ENCODE results near the gene XPO6. TPM values are rescaled to one million over a fixed set of nuclear protein-coding genes. Genes with fewer than 3 reads are reported as not detected.

XPO6 gene
- total RNA-seq, 8 experiments from 2014 or later, result 61.4 to 150 (median 82.2) TPM

- in situ Hi-C loops (cut with MboI; ENCODE audit: low pct_unique_long_range_greater_than_20kb in 2 of 9, low sequenced_read_pairs in 9 of 9, unreplicated experiment in 9 of 9), result no loop called here
- no peaks in the 10 kb centered on the region for H3K4me1 ChIP-seq (replicated peaks in 1 of 2)
- no peak for ATAC-seq (replicated peaks in 6 of 8)
- WGBS, 10 experiments, result 33 to 100% (median 60%) methylated on average over 1 to 10 of the region's 12 CpGs; no CpG with 5 or more reads in 1 of the 10 experiments
- no peak overlapping the region for H3K27ac ChIP-seq
- H3K4me3 ChIP-seq, result no peak overlapping the region
These were observed 126.2 kb downstream of the XPO6 start for GRCh38 chr16:28085389-28086171.

- in situ Hi-C loops (cut with MboI; ENCODE audit: low pct_unique_long_range_greater_than_20kb in 2 of 9, low sequenced_read_pairs in 9 of 9, unreplicated experiment in 9 of 9), result no loop called here
- no peak overlapping the region for H3K4me3 ChIP-seq
- H3K4me1 ChIP-seq (replicated peaks in 1 of 2), result no peaks in the 10 kb centered on the region
- no peak for ATAC-seq (replicated peaks in 6 of 8)
- WGBS, 10 experiments, result 57 to 100% (median 86%) methylated on average over 1 to 6 of the region's 6 CpGs; no CpG with 5 or more reads in 2 of the 10 experiments
- H3K27ac ChIP-seq, result no peak overlapping the region
These were observed 127.6 kb downstream of the XPO6 start for GRCh38 chr16:28084209-28084608.

- no peak overlapping the region for H3K4me3 ChIP-seq
- 13 to 94% (median 82%) methylated on average over 3 to 11 of the region's 13 CpGs; no CpG with 5 or more reads in 4 of the 10 experiments for WGBS, 10 experiments
- ATAC-seq (replicated peaks in 6 of 8), result peak in 3 of 8 experiments; percentile 80 to 87 (median 84)
- in situ Hi-C loops (cut with MboI; ENCODE audit: low pct_unique_long_range_greater_than_20kb in 2 of 9, low sequenced_read_pairs in 9 of 9, unreplicated experiment in 9 of 9), result no loop called here
- no peak overlapping the region for H3K27ac ChIP-seq
- no peaks in the 10 kb centered on the region for H3K4me1 ChIP-seq (replicated peaks in 1 of 2)
These were observed 129.1 kb downstream of the XPO6 start for GRCh38 chr16:28082624-28083023.

DNA sequence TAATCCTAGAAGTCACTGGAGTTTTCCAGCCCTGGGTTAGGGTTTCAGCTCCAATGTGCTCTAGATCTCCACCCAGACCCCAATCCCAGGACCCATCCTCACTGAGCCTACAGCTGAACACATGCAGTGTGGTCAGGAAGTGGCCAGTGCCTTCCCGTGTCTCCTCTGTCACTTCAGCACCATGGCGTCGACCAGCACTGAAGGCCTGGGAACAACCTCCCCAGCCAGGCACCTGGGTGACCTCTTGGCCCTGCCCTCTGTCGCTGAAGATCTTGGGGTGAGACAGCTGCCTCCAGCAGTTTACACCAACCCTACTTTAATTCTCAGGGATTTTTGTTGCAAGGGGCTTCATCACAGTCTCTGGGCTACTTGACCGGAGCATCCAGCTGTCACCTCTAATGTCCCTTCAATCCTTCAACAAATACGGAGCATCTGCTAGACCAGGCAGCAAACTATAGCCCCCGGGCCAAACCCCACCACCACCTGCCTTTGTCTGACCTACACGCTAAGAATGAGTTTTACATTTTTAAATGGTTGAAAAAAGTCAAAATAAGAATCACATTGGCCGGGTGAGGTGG, 130.3 kb downstream of the XPO6 start:
- in situ Hi-C loops (cut with MboI; ENCODE audit: low pct_unique_long_range_greater_than_20kb in 2 of 9, low sequenced_read_pairs in 9 of 9, unreplicated experiment in 9 of 9), result no loop called here
- 56 to 100% (median 80%) methylated on average over 1 to 5 of the region's 9 CpGs; no CpG with 5 or more reads in 4 of the 10 experiments for WGBS, 10 experiments

GRCh38 chr16:28078261-28078660, 133.5 kb downstream of the XPO6 start:
- no peak for ATAC-seq (replicated peaks in 6 of 8)
- Histone ChIP-seq H3K4me3 (no peak overlapping the region), H3K27ac (no peak overlapping the region), H3K4me1 (replicated peaks in 1 of 2) (no peaks in the 10 kb centered on the region)
- in situ Hi-C loops (cut with MboI; ENCODE audit: low pct_unique_long_range_greater_than_20kb in 2 of 9, low sequenced_read_pairs in 9 of 9, unreplicated experiment in 9 of 9), result loop anchor here in 1 of 9 experiments (10.0 kb wide), 1 partner anchor 103 kb away; no protein-coding TSS in a partner anchor
- 50 to 100% (median 80%) methylated on average over 1 to 4 of the region's 6 CpGs; no CpG with 5 or more reads in 5 of the 10 experiments for WGBS, 10 experiments

More for the DNA sequence above, 130.3 kb downstream of the XPO6 start:
- Histone ChIP-seq H3K4me3 (no peak overlapping the region), H3K27ac (no peak overlapping the region), H3K4me1 (replicated peaks in 1 of 2) (no peaks in the 10 kb centered on the region)
- no peak for ATAC-seq (replicated peaks in 6 of 8)

DNA sequence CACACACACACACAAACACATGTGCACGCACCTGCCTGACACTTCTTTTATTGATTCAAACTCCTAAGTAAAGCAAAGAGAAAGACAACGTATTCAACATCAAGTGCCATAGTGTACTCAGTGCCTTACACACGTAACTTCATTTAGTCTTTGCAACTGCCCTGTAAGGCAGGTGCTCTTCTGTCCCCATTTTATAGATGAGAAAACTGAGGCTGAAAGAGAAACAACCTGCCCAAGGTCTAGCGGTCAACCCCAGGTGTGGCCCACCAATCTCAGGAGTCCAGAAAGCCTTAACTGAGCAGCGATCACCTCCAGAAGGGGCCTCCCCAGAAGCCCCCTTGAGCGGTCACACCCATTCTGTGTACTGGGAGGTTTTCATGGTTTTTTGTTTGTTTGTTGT, 137.9 kb downstream of the XPO6 start:
- Histone ChIP-seq H3K4me1 (replicated peaks in 1 of 2) (no peaks in the 10 kb centered on the region), H3K27ac (no peak overlapping the region), H3K4me3 (no peak overlapping the region)
- no peak for ATAC-seq (replicated peaks in 6 of 8)
- in situ Hi-C loops (cut with MboI; ENCODE audit: low pct_unique_long_range_greater_than_20kb in 2 of 9, low sequenced_read_pairs in 9 of 9, unreplicated experiment in 9 of 9), result loop anchor here in 2 of 9 experiments (10.0 to 25.0 kb wide), 3 partner anchors 99 to 437 kb away; no protein-coding TSS in a partner anchor
- WGBS, 10 experiments, result 70 to 100% (median 94%) methylated on average over 1 to 5 of the region's 6 CpGs; no CpG with 5 or more reads in 2 of the 10 experiments

- 0 to 43% (median 20%) methylated on average over 2 to 4 of the region's 4 CpGs; no CpG with 5 or more reads in 1 of the 10 experiments for WGBS, 10 experiments
- in situ Hi-C loops (cut with MboI; ENCODE audit: low pct_unique_long_range_greater_than_20kb in 2 of 9, low sequenced_read_pairs in 9 of 9, unreplicated experiment in 9 of 9), result loop anchor here in 2 of 9 experiments (10.0 to 25.0 kb wide), 3 partner anchors 97 to 435 kb away; no protein-coding TSS in a partner anchor
- ATAC-seq (replicated peaks in 6 of 8), result no peak
- H3K4me3 ChIP-seq, result no peak overlapping the region
- no peak overlapping the region for H3K27ac ChIP-seq
- H3K4me1 ChIP-seq (replicated peaks in 1 of 2), result no peaks in the 10 kb centered on the region
These were observed 139.7 kb downstream of the XPO6 start for GRCh38 chr16:28072087-28072486.

GRCh38 chr16:28069971-28070794, 141.6 kb downstream of the XPO6 start:
- Histone ChIP-seq H3K4me3 (no peak overlapping the region), H3K27ac (no peak overlapping the region), H3K4me1 (replicated peaks in 1 of 2) (no peaks in the 10 kb centered on the region)
- peak in 6 of 8 experiments; percentile 12 to 41 (median 26) for ATAC-seq (replicated peaks in 6 of 8)
- in situ Hi-C loops (cut with MboI; ENCODE audit: low pct_unique_long_range_greater_than_20kb in 2 of 9, low sequenced_read_pairs in 9 of 9, unreplicated experiment in 9 of 9), result loop anchor here in 4 of 9 experiments (10.0 to 25.0 kb wide), 3 partner anchors 95 to 433 kb away; no protein-coding TSS in a partner anchor
- WGBS, 10 experiments, result 0 to 100% (median 55%) methylated on average over 1 to 27 of the region's 31 CpGs

DNA sequence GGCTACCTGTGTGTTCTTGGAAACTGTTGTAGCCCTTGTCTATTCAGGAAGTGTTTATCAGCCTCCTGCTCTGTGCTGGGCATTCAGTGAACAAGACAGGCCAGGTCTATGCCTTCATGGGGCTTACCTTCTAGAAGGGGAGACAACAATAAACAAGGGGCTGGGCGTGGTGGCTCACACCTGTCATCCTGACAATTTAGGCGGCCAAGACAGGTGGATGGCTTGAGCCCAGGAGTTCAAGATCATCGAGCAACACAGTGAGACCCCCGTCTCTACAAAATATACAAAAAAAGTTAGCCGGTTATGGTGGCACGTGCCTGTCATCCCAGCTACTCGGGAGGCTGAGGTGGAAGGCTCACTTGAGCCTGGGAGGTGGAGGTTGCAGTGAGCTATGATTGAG, 142.8 kb downstream of the XPO6 start:
- in situ Hi-C loops (cut with MboI; ENCODE audit: low pct_unique_long_range_greater_than_20kb in 2 of 9, low sequenced_read_pairs in 9 of 9, unreplicated experiment in 9 of 9), result loop anchor here in 3 of 9 experiments (10.0 to 25.0 kb wide), 3 partner anchors 94 to 432 kb away; no protein-coding TSS in a partner anchor
- Histone ChIP-seq H3K4me3 (no peak overlapping the region), H3K4me1 (replicated peaks in 1 of 2) (peaks cover 0 to under 1% of the 10 kb centered on the region in 2 donors), H3K27ac (no peak overlapping the region)
- 36 to 100% (median 63%) methylated on average over 1 to 3 of the region's 7 CpGs; no CpG with 5 or more reads in 5 of the 10 experiments for WGBS, 10 experiments
- ATAC-seq (replicated peaks in 6 of 8), result no peak

- in situ Hi-C loops (cut with MboI; ENCODE audit: low pct_unique_long_range_greater_than_20kb in 2 of 9, low sequenced_read_pairs in 9 of 9, unreplicated experiment in 9 of 9), result loop anchor here in 3 of 9 experiments (10.0 to 25.0 kb wide), 3 partner anchors 93 to 430 kb away; no protein-coding TSS in a partner anchor
- no peak overlapping the region for H3K27ac ChIP-seq
- no peak overlapping the region for H3K4me3 ChIP-seq
- 40 to 63% (median 58%) methylated on average over 2 to 3 of the region's 14 CpGs; no CpG with 5 or more reads in 7 of the 10 experiments for WGBS, 10 experiments
- peaks cover 0 to 3% of the 10 kb centered on the region in 2 donors for H3K4me1 ChIP-seq (replicated peaks in 1 of 2)
- no peak for ATAC-seq (replicated peaks in 6 of 8)
These were observed 144.0 kb downstream of the XPO6 start for GRCh38 chr16:28067604-28068379.

DNA sequence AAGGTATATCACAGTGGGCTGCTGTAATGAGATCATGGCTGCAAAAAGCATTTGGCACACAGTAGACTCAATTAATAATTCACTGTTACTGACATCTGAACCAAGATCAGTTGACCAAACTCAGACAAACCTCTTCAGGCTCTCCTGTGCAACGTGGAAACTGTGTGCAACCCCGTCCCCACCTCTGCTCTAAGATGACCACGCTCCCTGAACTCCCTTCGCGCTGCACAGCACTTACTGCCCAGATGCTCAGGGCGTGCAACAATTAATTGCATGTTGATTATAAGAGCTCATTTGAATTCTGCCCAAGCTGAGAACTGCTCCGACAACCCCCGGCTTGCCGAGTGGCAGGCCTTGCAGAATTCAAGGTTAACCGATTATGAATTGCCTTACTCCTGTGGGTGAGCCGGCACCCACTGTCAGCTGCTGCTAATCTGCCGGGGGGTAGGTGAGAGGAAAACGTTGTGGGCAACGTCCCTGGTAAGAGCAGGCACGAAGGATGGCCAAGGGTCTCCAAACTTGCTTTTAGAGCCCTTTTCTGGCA, 147.0 kb downstream of the XPO6 start:
- H3K4me3 ChIP-seq, result no peak overlapping the region
- no peak overlapping the region for H3K27ac ChIP-seq
- in situ Hi-C loops (cut with MboI; ENCODE audit: low pct_unique_long_range_greater_than_20kb in 2 of 9, low sequenced_read_pairs in 9 of 9, unreplicated experiment in 9 of 9), result loop anchor here in 3 of 9 experiments (10.0 to 25.0 kb wide), 3 partner anchors 90 to 427 kb away; no protein-coding TSS in a partner anchor
- peaks cover 0 to 3% of the 10 kb centered on the region in 2 donors for H3K4me1 ChIP-seq (replicated peaks in 1 of 2)
- 47 to 80% (median 69%) methylated on average over 1 to 11 of the region's 15 CpGs; no CpG with 5 or more reads in 2 of the 10 experiments for WGBS, 10 experiments
- ATAC-seq (replicated peaks in 6 of 8), result no peak

Data from motor neuron (in vitro differentiated cells).